IMR-90 (cell line): ENCODE measurements around the gene ARHGAP45. TPM values are rescaled to one million over a fixed set of nuclear protein-coding genes. Genes with fewer than 3 reads are reported as not detected.
"Not testable (repeated sequence)": the region's sequence is repeated elsewhere in the genome, so short reads cannot be mapped to it uniquely, and the experiment has no call there.

Source experiments
- ATAC-seq: fragments of 200-7000 bp; cut with Tn5 transposase; 2 replicates; pipeline ENCODE4 v1.9.1; 2020; ENCODE audit warnings: low read depth, mild to moderate bottlenecking, moderate library complexity
- BruUV-seq: library from RNA; stranded (reverse); fragments of 400-500 nt; replicated peaks from 2 replicates; lab custom pipeline; 2021; lab: Mats Ljungman, UMichigan
- CTCF ChIA-PET: fragments of 300-600 bp; formaldehyde crosslinking; extraction: SDS; loops from one replicate; lab custom pipeline; 2021; ENCODE audit warnings: antibody characterized with exemption; lab: Yijun Ruan, JAX
- POLR2A ChIA-PET: fragments of 300-600 bp; sonication (Branson Sonifier 250); formaldehyde crosslinking; loops from one replicate; lab custom pipeline; 2022; ENCODE audit warnings: antibody characterized with exemption; ENCODE audit not compliant: unreplicated experiment; lab: Charles Lee
- DNase-seq: peaks from one replicate; pipeline ENCODE4 v3.0.0; 2013
- H2AFZ ChIP-seq: replicated peaks from 2 replicates; pipeline ENCODE3; 2013; ENCODE audit warnings: low read length, mild to moderate bottlenecking; ENCODE audit not compliant: poor library complexity
- H2AK5ac ChIP-seq: 2 replicates; pipeline ENCODE4 v1.6.1; 2013; ENCODE audit warnings: low read depth, low read length, inconsistent platforms
- H2AK9ac ChIP-seq: replicated peaks from 2 replicates; pipeline ENCODE3; 2013; ENCODE audit warnings: mild to moderate bottlenecking, low read depth, low read length, moderate library complexity; ENCODE audit not compliant: poor library complexity
- H2BK120ac ChIP-seq: 2 replicates; pipeline ENCODE4 v1.6.1; 2013; ENCODE audit warnings: low read depth, low read length, inconsistent platforms
- H2BK15ac ChIP-seq: 3 replicates; pipeline ENCODE4 v1.6.1; 2013; ENCODE audit warnings: low read depth, low read length, inconsistent platforms
- H2BK20ac ChIP-seq: 2 replicates; pipeline ENCODE4 v1.6.1; 2013; ENCODE audit warnings: low read depth, mild to moderate bottlenecking, inconsistent platforms, low read length, moderate library complexity
- H2BK5ac ChIP-seq: 2 replicates; pipeline ENCODE4 v1.6.1; 2013; ENCODE audit warnings: mild to moderate bottlenecking, low read depth, low read length, inconsistent platforms; ENCODE audit not compliant: poor library complexity, severe bottlenecking
- H3K14ac ChIP-seq: replicated peaks from 2 replicates; pipeline ENCODE4 v1.6.1; 2013; ENCODE audit warnings: low read depth, low read length, inconsistent platforms
- H3K18ac ChIP-seq: 2 replicates; pipeline ENCODE4 v1.6.1; 2013; ENCODE audit warnings: low read depth, low read length, control low read depth
- H3K23ac ChIP-seq: 2 replicates; pipeline ENCODE4 v1.6.1; 2013; ENCODE audit warnings: low read depth, low read length, inconsistent platforms
- H3K27ac ChIP-seq: 2 replicates; pipeline ENCODE4 v1.5.1; 2013; ENCODE audit warnings: mild to moderate bottlenecking, control low read depth, low read length; ENCODE audit not compliant: insufficient read depth
- H3K27me3 ChIP-seq: 2 replicates; pipeline ENCODE4 v1.6.1; 2013; ENCODE audit warnings: low read length; ENCODE audit not compliant: control insufficient read depth, insufficient read depth
- H3K36me3 ChIP-seq: 2 replicates; pipeline ENCODE4 v1.6.1; 2013; ENCODE audit warnings: low read length, mixed read lengths; ENCODE audit not compliant: control insufficient read depth, insufficient read depth
- H3K4ac ChIP-seq: 2 replicates; pipeline ENCODE4 v1.6.1; 2013; ENCODE audit warnings: low read depth, low read length, inconsistent platforms
- H3K4me1 ChIP-seq: 2 replicates; pipeline ENCODE4 v1.6.1; 2013; ENCODE audit warnings: low read length, mixed read lengths; ENCODE audit not compliant: control insufficient read depth, insufficient read depth
- H3K4me2 ChIP-seq: 2 replicates; pipeline ENCODE4 v1.6.1; 2013; ENCODE audit warnings: low read depth, mild to moderate bottlenecking, control low read depth, low read length, moderate library complexity
- H3K4me3 ChIP-seq: 2 replicates; pipeline ENCODE4 v1.5.1; 2013; ENCODE audit warnings: low read depth, mild to moderate bottlenecking, control low read depth, low read length, moderate library complexity; ENCODE audit not compliant: insufficient read depth
- H3K56ac ChIP-seq: 2 replicates; pipeline ENCODE4 v1.6.1; 2013; ENCODE audit warnings: low read length, inconsistent platforms; ENCODE audit not compliant: insufficient read depth; ENCODE audit errors: extremely low read depth
- H3K79me1 ChIP-seq, 2 experiments: 2 replicates each; pipeline ENCODE4 v1.6.1; 2013; ENCODE audit warnings: low read length in 2 of 2, inconsistent platforms in 1 of 2, low read depth in 1 of 2
- H3K9ac ChIP-seq: 2 replicates; pipeline ENCODE4 v1.6.1; 2013; ENCODE audit warnings: low read depth, low read length, control low read depth
- H3K9me1 ChIP-seq: 2 replicates; pipeline ENCODE4 v1.6.1; 2013; ENCODE audit warnings: low read length, inconsistent platforms; ENCODE audit not compliant: insufficient read depth
- H3K9me3 ChIP-seq: 2 replicates; pipeline ENCODE4 v1.6.1; 2013; ENCODE audit warnings: low read length; ENCODE audit not compliant: control insufficient read depth, insufficient read depth
- H4K20me1 ChIP-seq: 2 replicates; pipeline ENCODE4 v1.6.1; 2013; ENCODE audit warnings: low read length, inconsistent platforms; ENCODE audit not compliant: insufficient read depth
- H4K5ac ChIP-seq: 2 replicates; pipeline ENCODE4 v1.6.1; 2013; ENCODE audit warnings: mild to moderate bottlenecking, low read depth, low read length, control low read depth
- H4K8ac ChIP-seq, 2 experiments: 2 replicates each; pipeline ENCODE4 v1.6.1; 2013; ENCODE audit warnings: low read depth in 2 of 2, low read length in 2 of 2, control low read depth in 1 of 2, inconsistent platforms in 1 of 2
- H4K91ac ChIP-seq: 2 replicates; pipeline ENCODE4 v1.6.1; 2013; ENCODE audit warnings: low read depth, low read length, inconsistent platforms; ENCODE audit not compliant: insufficient read depth
- WGBS, 2 experiments: methylation state at CpG; one replicate each; pipeline versions ENCODE4 v1.1.5 to v1.1.7; 2013; ENCODE audit warnings: missing lambda C conversion rate in 2 of 2; ENCODE audit not compliant: insufficient read length in 1 of 2; ENCODE audit errors: extremely low coverage in 2 of 2; 5-methylcytosine and 5-hydroxymethylcytosine counted together
- dilution Hi-C: fragments of 300-500 bp; cut with HindIII; formaldehyde crosslinking; loops from one replicate; pipeline ENCODE4 v1.14.3; 2018; ENCODE audit warnings: low sequenced_read_pairs; ENCODE audit not compliant: unreplicated experiment
- in situ Hi-C: fragments of 300-500 bp; cut with MboI; formaldehyde crosslinking; loops from 3 replicates; pipeline ENCODE4 v1.14.3; 2019; ENCODE audit warnings: low sequenced_read_pairs, inconsistent platforms, mixed read lengths
- intact Hi-C: fragments of 100-400 bp; cut with micrococcal nuclease; formaldehyde crosslinking; loops from 2 replicates; pipeline ENCODE4 v1.10.0; 2022
- polyA plus RNA-seq, 3 experiments: library from polyadenylated mRNA; depleted of rRNA; stranded (reverse); fragments of >200 nt; gene quantifications; 2 replicates each; pipeline ENCODE4 v1.2.3, GENCODE V29; 2012; ENCODE audit warnings: low replicate concordance in 1 of 3
- total RNA-seq: library from RNA; depleted of rRNA; stranded (reverse); fragments of >200 nt; gene quantifications from 2 replicates; pipeline ENCODE4 v1.2.3, GENCODE V29; 2012

Gene ARHGAP45
- total and polyA plus RNA-seq, 2 of the 4 experiments (the other 2 are of a cell fraction), result 1.3 to 1.7 TPM

- H3K14ac ChIP-seq, H4K5ac ChIP-seq, ATAC-seq, H3K9ac ChIP-seq, H2AK5ac ChIP-seq, H3K4me3 ChIP-seq, H3K9me1 ChIP-seq, in situ Hi-C loops, H2AK9ac ChIP-seq, POLR2A ChIA-PET, H2BK120ac ChIP-seq, H2BK20ac ChIP-seq, H3K18ac ChIP-seq, H3K56ac ChIP-seq, H3K4me2 ChIP-seq, H3K27ac ChIP-seq, DNase-seq, dilution Hi-C loops, H2AFZ ChIP-seq, H4K8ac ChIP-seq, CTCF ChIA-PET, H3K4ac ChIP-seq, H3K9me3 ChIP-seq, BruUV-seq, H2BK5ac ChIP-seq, H4K91ac ChIP-seq, H3K23ac ChIP-seq, H2BK15ac ChIP-seq, H3K27me3 ChIP-seq: not testable (repeated sequence)
- intact Hi-C loops, result loop anchor here (5.0 kb wide), 1 partner anchor 77 kb away; the partner anchor contains the start of gene GPX4
- H3K36me3 ChIP-seq, result peaks cover 11% of the 10 kb centered on the region
- H3K79me1 ChIP-seq, result peaks cover 0 to 18% of the 10 kb centered on the region in 2 experiments; a peak in 3 of 4 replicates
- no CpG with 5 or more reads among the region's 6 CpGs for WGBS, 2 experiments
- H3K4me1 ChIP-seq, result peaks cover 10% of the 10 kb centered on the region
- peaks cover 41% of the 10 kb centered on the region for H4K20me1 ChIP-seq
These were observed 41.9 kb upstream of the ARHGAP45 start for GRCh38 chr19:1025080-1025479.
